Fibroblast of lung (primary cell): ENCODE measurements around the gene STARD3. TPM values are rescaled to one million over a fixed set of nuclear protein-coding genes. Genes with fewer than 3 reads are reported as not detected.

Experiments used
- DNase-seq, 2 donors: peaks; one replicate each; pipeline versions ENCODE4 v3.0.0 to v3.0.0-alpha.2; 2010; ENCODE audit warnings: low read depth in 2 of 2
- H2AFZ ChIP-seq: 2 replicates; pipeline ENCODE4 v1.5.1; 2012; ENCODE audit warnings: low read length, control low read depth, inconsistent platforms
- H3K27ac ChIP-seq: 2 replicates; pipeline ENCODE4 v1.5.1; 2011; ENCODE audit warnings: low read length, control low read depth; ENCODE audit not compliant: insufficient read depth
- H3K27me3 ChIP-seq: 2 replicates; pipeline ENCODE4 v1.5.1; 2011; ENCODE audit warnings: mild to moderate bottlenecking, low read length; ENCODE audit not compliant: control insufficient read depth, insufficient read depth
- H3K36me3 ChIP-seq: 2 replicates; pipeline ENCODE4 v1.5.1; 2011; ENCODE audit warnings: low read length; ENCODE audit not compliant: control insufficient read depth, insufficient read depth
- H3K4me1 ChIP-seq: 2 replicates; pipeline ENCODE4 v1.5.1; 2011; ENCODE audit warnings: low read length; ENCODE audit not compliant: control insufficient read depth, insufficient read depth; ENCODE audit errors: extremely low read depth
- H3K4me2 ChIP-seq: 2 replicates; pipeline ENCODE4 v1.5.1; 2011; ENCODE audit warnings: low read length, control low read depth; ENCODE audit not compliant: insufficient read depth; ENCODE audit errors: extremely low read depth
- H3K4me3 ChIP-seq, 4 experiments: fragments of 200-600 bp in 1 of 4; sonication (generic) in 1 of 4; replicated peaks in 1 of 4; 2 replicates each; pipeline ENCODE4 v1.5.1; 2011 to 2016; ENCODE audit warnings: low read length in 4 of 4, low read depth in 3 of 4, mild to moderate bottlenecking in 3 of 4, control low read depth in 2 of 4, inconsistent platforms in 1 of 4, mixed read lengths in 1 of 4; ENCODE audit not compliant: insufficient read depth in 1 of 4; ENCODE audit errors: control extremely low read depth in 1 of 4
- H3K79me2 ChIP-seq: 2 replicates; pipeline ENCODE4 v1.5.1; 2012; ENCODE audit warnings: mild to moderate bottlenecking, low read length, inconsistent platforms; ENCODE audit not compliant: control insufficient read depth, insufficient read depth
- H3K9ac ChIP-seq: 2 replicates; pipeline ENCODE4 v1.5.1; 2011; ENCODE audit warnings: mild to moderate bottlenecking, low read length, control low read depth; ENCODE audit not compliant: insufficient read depth
- H3K9me3 ChIP-seq: 2 replicates; pipeline ENCODE4 v1.5.1; 2012; ENCODE audit warnings: low read depth, low read length; ENCODE audit not compliant: control insufficient read depth, insufficient read depth
- H4K20me1 ChIP-seq: 2 replicates; pipeline ENCODE4 v1.5.1; 2011; ENCODE audit warnings: low read length; ENCODE audit not compliant: control insufficient read depth, insufficient read depth; ENCODE audit errors: extremely low read depth
- EZH2 ChIP-seq: IDR thresholded peaks from 2 replicates; pipeline ENCODE4 v1.5.1; 2012; ENCODE audit warnings: low read length, control low read depth, mild to moderate bottlenecking; ENCODE audit errors: missing control alignments
- polyA plus RNA-seq, 2 donors: library from polyadenylated mRNA; depleted of rRNA in 1 of 2; stranded (reverse) in 1 of 2; unstranded in 1 of 2; fragments of >200 nt; gene quantifications; 2 replicates each; pipeline ENCODE4 v1.2.1, GENCODE V29; 2011 to 2012; ENCODE audit warnings: missing spikeins in 1 of 2
- total RNA-seq: library from RNA; depleted of rRNA; stranded (reverse); fragments of >200 nt; gene quantifications from 2 replicates; pipeline ENCODE4 v1.2.1, GENCODE V29; 2014
- TF ChIP-seq, protein P1 (sequence below), 2 donors: IDR thresholded peaks in 1 of 2; conservative IDR thresholded peaks in 1 of 2; 1 replicate in 1 of 2; 2 replicates in 1 of 2; pipeline ENCODE4 v1.5.1; 2011 to 2012; ENCODE audit warnings: low read length in 2 of 2, control low read depth in 1 of 2, inconsistent platforms in 1 of 2, low read depth in 1 of 2, mild to moderate bottlenecking in 1 of 2

Gene STARD3
- total and polyA plus RNA-seq, 2 donors (not counting 1 experiment from before 2014, with no cell fraction given): 30.4 to 31.7 TPM

DNA sequence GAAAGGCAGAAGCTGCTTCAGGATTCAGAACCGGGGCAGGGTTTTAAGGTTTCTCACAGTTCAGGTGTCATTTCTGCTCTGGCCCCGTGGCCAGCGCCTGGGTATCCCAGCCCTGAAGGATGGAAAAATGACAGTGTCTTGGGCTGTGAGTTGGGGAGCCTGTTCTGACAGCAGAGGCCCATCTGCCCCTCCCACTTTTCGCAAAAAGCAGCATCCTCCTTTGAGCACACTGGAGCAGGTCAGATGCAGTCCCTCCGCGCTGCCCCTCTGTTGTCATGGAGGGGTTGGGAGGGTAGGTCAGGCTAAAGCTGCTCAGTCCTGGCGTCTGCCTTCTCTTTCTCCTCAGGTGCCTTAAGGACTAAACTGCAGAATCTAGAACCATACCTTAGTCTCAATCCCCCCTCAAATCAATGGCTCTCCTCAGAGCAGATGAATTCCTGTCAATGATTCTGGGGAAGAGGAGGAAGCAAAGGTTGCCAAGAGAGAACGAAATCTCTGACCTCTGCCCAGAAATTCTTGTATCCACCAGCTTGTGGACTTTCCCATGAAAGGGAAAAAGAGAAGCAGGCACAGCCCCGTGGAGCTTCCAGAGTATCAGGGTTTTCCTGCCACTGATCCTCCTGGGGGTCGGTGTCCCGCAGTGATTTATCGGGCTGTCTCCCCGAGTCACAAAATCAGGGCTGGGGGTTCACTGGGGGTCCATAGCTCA lies 36.5 kb upstream of the STARD3 start:
- Histone ChIP-seq H3K27me3 (peaks cover 84% of the 10 kb centered on the region), H3K4me2 (no peak overlapping the region), H3K27ac (no peak overlapping the region), H3K9me3 (no peaks in the 10 kb centered on the region), H4K20me1 (no peaks in the 10 kb centered on the region), H2AFZ (no peak overlapping the region), H3K4me1 (no peaks in the 10 kb centered on the region), H3K79me2 (no peaks in the 10 kb centered on the region), H3K9ac (no peak overlapping the region), H3K4me3 (no peak overlapping the region), H3K36me3 (no peaks in the 10 kb centered on the region)
- TF ChIP-seq EZH2: no peak
- TF ChIP-seq, protein P1, sequence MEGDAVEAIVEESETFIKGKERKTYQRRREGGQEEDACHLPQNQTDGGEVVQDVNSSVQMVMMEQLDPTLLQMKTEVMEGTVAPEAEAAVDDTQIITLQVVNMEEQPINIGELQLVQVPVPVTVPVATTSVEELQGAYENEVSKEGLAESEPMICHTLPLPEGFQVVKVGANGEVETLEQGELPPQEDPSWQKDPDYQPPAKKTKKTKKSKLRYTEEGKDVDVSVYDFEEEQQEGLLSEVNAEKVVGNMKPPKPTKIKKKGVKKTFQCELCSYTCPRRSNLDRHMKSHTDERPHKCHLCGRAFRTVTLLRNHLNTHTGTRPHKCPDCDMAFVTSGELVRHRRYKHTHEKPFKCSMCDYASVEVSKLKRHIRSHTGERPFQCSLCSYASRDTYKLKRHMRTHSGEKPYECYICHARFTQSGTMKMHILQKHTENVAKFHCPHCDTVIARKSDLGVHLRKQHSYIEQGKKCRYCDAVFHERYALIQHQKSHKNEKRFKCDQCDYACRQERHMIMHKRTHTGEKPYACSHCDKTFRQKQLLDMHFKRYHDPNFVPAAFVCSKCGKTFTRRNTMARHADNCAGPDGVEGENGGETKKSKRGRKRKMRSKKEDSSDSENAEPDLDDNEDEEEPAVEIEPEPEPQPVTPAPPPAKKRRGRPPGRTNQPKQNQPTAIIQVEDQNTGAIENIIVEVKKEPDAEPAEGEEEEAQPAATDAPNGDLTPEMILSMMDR (conservative IDR thresholded peaks at IDR 0.05 in 1 of 2, IDR thresholded peaks at IDR 0.05 in 1 of 2; ENCODE audit: low read depth in 1 of 2, low read length in 2 of 2): no peak
- no peak for DNase-seq

DNA sequence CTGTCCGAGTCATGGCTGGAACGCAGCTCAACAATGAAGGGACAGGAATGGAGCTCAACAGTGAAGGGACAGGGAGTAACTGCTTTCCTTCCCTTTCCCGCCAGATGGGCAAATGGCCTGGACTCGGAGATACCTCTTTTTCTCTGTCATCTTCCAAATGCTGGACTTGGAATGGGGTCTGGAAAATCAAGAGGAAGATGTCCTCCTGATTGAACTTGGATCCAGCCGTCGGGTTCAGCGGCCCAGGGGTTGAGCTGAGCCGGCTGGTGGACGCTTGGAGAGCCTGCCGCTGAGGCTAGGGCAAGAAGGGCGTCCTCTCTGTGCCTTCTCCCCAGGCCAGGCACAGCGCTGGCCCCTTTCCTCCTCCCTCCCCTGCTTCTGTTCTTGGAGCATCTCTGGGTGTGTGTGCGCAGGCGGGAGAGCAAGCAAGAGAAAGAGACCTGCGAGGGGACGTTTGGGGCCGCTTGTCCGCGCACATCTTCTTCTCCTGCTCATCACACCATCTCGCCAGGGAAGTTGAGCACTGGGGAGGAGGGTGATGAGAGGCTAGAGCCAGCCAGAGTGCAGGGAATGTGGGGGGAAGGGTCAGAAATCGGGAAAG lies 35.8 kb upstream of the STARD3 start:
- Histone ChIP-seq H3K4me1 (no peaks in the 10 kb centered on the region), H2AFZ (no peak overlapping the region), H3K4me2 (no peak overlapping the region), H3K36me3 (no peaks in the 10 kb centered on the region), H3K79me2 (no peaks in the 10 kb centered on the region), H3K27ac (no peak overlapping the region), H3K4me3 (no peak overlapping the region), H3K9me3 (no peaks in the 10 kb centered on the region), H3K9ac (no peak overlapping the region), H4K20me1 (no peaks in the 10 kb centered on the region), H3K27me3 (peaks cover 84% of the 10 kb centered on the region)
- TF ChIP-seq, protein P1 (conservative IDR thresholded peaks at IDR 0.05 in 1 of 2, IDR thresholded peaks at IDR 0.05 in 1 of 2; ENCODE audit: low read depth in 1 of 2, low read length in 2 of 2): no peak
- peak; percentile 67 for TF ChIP-seq EZH2
- DNase-seq: no peak

DNA sequence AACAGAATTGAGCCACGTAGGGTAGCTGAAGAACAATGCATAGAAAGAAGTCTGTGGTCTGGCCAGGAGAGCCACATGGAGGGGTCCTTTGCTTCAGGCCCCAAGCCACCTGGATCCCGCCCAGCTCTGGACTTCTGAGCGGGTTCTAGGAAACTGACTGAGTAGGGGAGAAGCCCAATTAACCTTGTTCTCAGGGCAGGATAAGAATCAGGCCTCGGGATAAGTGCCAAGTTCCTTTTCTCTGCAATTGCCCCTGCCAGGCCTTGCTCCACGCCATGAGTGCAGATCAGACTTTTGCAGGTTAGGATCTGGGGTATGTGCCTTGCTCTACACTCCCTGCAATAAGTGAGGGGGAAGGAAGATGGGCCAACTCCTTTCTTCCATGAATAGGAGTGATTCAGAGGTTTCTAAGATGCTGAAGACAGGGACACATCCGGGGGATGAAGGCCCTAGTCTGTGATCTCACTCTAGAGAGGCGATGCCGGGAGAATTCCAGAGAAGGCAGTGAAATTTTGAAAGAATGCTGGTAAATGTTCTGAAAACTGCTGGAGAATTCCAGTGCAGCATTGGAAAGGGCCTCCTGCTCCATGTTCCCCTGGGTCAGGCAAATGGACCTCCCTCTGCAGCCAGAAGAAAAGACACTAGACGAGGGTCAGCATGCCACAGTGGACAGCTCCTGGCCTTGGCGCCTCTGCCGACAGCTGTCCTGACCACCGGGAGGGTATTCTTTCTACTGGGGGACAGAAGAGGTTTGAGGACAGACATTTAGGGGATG lies 35.0 kb upstream of the STARD3 start:
- no peaks in the 10 kb centered on the region for H3K36me3 ChIP-seq
- no peaks in the 10 kb centered on the region for H3K79me2 ChIP-seq
- no peak overlapping the region for H2AFZ ChIP-seq
- no peak overlapping the region for H3K27ac ChIP-seq
- TF ChIP-seq, protein P1 (conservative IDR thresholded peaks at IDR 0.05 in 1 of 2, IDR thresholded peaks at IDR 0.05 in 1 of 2; ENCODE audit: low read depth in 1 of 2, low read length in 2 of 2): no peak
- TF ChIP-seq EZH2: peak; percentile 65
- H4K20me1 ChIP-seq: no peaks in the 10 kb centered on the region
- no peak for DNase-seq
- H3K9ac ChIP-seq: no peak overlapping the region
- no peak overlapping the region for H3K4me2 ChIP-seq
- H3K4me1 ChIP-seq: no peaks in the 10 kb centered on the region
- H3K27me3 ChIP-seq: peaks cover 86% of the 10 kb centered on the region
- H3K9me3 ChIP-seq: no peaks in the 10 kb centered on the region
- no peak overlapping the region for H3K4me3 ChIP-seq
